Upper lobe of left lung (tissue), 6 donors: ENCODE results near the gene RASD1. TPM values are rescaled to one million over a fixed set of nuclear protein-coding genes. Genes with fewer than 3 reads are reported as not detected.
"Not testable (repeated sequence)": the region's sequence is repeated elsewhere in the genome, so short reads cannot be mapped to it uniquely, and the experiment has no call there.

Experiments
- ATAC-seq, 2 donors: fragments of 200-7000 bp; cut with Tn5 transposase; one replicate each; pipeline ENCODE4 v1.9.1; 2022; ENCODE audit warnings: mild to moderate bottlenecking in 2 of 2, moderate library complexity in 2 of 2; ENCODE audit not compliant: low FRiP score in 2 of 2
- DNase-seq, 2 donors: peaks; one replicate each; pipeline ENCODE4 v3.0.0-alpha.2; 2019 to 2020
- H3K27ac ChIP-seq, 4 donors: fragments of 200-600 bp; sonication (generic); one replicate each; pipeline ENCODE4 v1.5.1; 2016 to 2019
- H3K27me3 ChIP-seq, 4 donors: fragments of 200-600 bp; sonication (generic); one replicate each; pipeline ENCODE4 v1.5.1; 2017 to 2019
- H3K36me3 ChIP-seq, 4 donors: fragments of 200-600 bp; sonication (generic); one replicate each; pipeline ENCODE4 v1.5.1; 2016 to 2019
- H3K4me1 ChIP-seq, 4 donors: fragments of 200-600 bp; sonication (generic); one replicate each; pipeline ENCODE4 v1.5.1; 2018 to 2019
- H3K4me3 ChIP-seq, 4 donors: fragments of 200-600 bp; sonication (generic); one replicate each; pipeline ENCODE4 v1.5.1; 2017 to 2019; ENCODE audit warnings: mild to moderate bottlenecking in 2 of 4, moderate library complexity in 1 of 4
- H3K9me3 ChIP-seq, 4 donors: fragments of 200-600 bp; sonication (generic); one replicate each; pipeline ENCODE4 v1.5.1; 2018 to 2019
- CTCF ChIP-seq, 6 experiments: fragments of 450-650 bp in 4 of 6; fragments of 200-600 bp in 2 of 6; sonication (generic) in 2 of 6; IDR thresholded peaks; one replicate each; pipeline ENCODE4 v1.5.1; 2016 to 2019; ENCODE audit warnings: antibody characterized with exemption in 6 of 6
- EP300 ChIP-seq, 4 donors: sonication (generic); formaldehyde crosslinking; IDR thresholded peaks; one replicate each; pipeline ENCODE4 v1.5.1; 2017; ENCODE audit warnings: antibody characterized with exemption in 4 of 4, control low read depth in 2 of 4
- POLR2A ChIP-seq, 4 donors: fragments of 450-650 bp; IDR thresholded peaks; one replicate each; pipeline ENCODE4 v1.5.1; 2016 to 2017; ENCODE audit warnings: antibody characterized with exemption in 4 of 4, mild to moderate bottlenecking in 2 of 4
- POLR2AphosphoS5 ChIP-seq, 2 donors: sonication (generic); formaldehyde crosslinking; IDR thresholded peaks; one replicate each; pipeline ENCODE4 v1.5.1; 2017; ENCODE audit warnings: antibody characterized with exemption in 2 of 2
- WGBS, 2 donors: methylation state at CpG; one replicate each; pipeline ENCODE4 v1.1.5; 2017 to 2018; 5-methylcytosine and 5-hydroxymethylcytosine counted together
- total RNA-seq, 6 donors: library from RNA; depleted of rRNA in 4 of 6; stranded (reverse); fragments of >200 nt in 4 of 6; gene quantifications; one replicate each; pipeline versions ENCODE4 v1.1.0 to v1.2.1, GENCODE V29; 2016 to 2021
- donor health status: DM: no; HTN: no; CAD: no; lungs with moderate emphysema.
- donor health status: DM: no; HTN: yes; CAD: no; lungs with severe emphysema.

Gene RASD1
- total RNA-seq, 6 donors from 2014 or later = 28.5 to 68.1 (median 36.5) TPM

- Histone ChIP-seq H3K27ac (no peak overlapping the region), H3K4me3 (no peak overlapping the region), H3K27me3 (no peaks in the 10 kb centered on the region), H3K36me3 (no peaks in the 10 kb centered on the region), H3K9me3 (no peaks in the 10 kb centered on the region), H3K4me1 (no peaks in the 10 kb centered on the region)
- DNase-seq (no peak), ATAC-seq (no peak)
- 93 to 97% methylated on average over 4 of the region's 4 CpGs for WGBS, 2 donors
- TF ChIP-seq POLR2AphosphoS5 (IDR thresholded peaks at IDR 0.05) (no peak), CTCF (IDR thresholded peaks at IDR 0.05) (no peak), POLR2A (IDR thresholded peaks at IDR 0.05) (no peak), EP300 (IDR thresholded peaks at IDR 0.05) (no peak)
Measured at GRCh38 chr17:17469358-17469757, 26.8 kb downstream of the RASD1 start.

- ATAC-seq (no peak), DNase-seq (no peak)
- 84 to 87% methylated on average over 5 of the region's 5 CpGs for WGBS, 2 donors
- Histone ChIP-seq H3K27ac (no peak overlapping the region), H3K27me3 (no peaks in the 10 kb centered on the region), H3K36me3 (no peaks in the 10 kb centered on the region), H3K9me3 (no peaks in the 10 kb centered on the region), H3K4me3 (no peak overlapping the region), H3K4me1 (no peaks in the 10 kb centered on the region)
- TF ChIP-seq CTCF (IDR thresholded peaks at IDR 0.05) (no peak), POLR2AphosphoS5 (IDR thresholded peaks at IDR 0.05) (no peak), POLR2A (IDR thresholded peaks at IDR 0.05) (no peak), EP300 (IDR thresholded peaks at IDR 0.05) (no peak)
Measured at GRCh38 chr17:17468217-17469010, 27.8 kb downstream of the RASD1 start.

- 63 to 66% methylated on average over 4 to 5 of the region's 5 CpGs for WGBS, 2 donors
- Histone ChIP-seq H3K9me3 (no peaks in the 10 kb centered on the region), H3K27ac (no peak overlapping the region), H3K36me3 (no peaks in the 10 kb centered on the region), H3K4me1 (no peaks in the 10 kb centered on the region), H3K27me3 (no peaks in the 10 kb centered on the region), H3K4me3 (no peak overlapping the region)
- TF ChIP-seq POLR2AphosphoS5 (IDR thresholded peaks at IDR 0.05) (no peak), POLR2A (IDR thresholded peaks at IDR 0.05) (no peak), CTCF (IDR thresholded peaks at IDR 0.05) (no peak), EP300 (IDR thresholded peaks at IDR 0.05) (no peak)
- no peak for DNase-seq
- no peak for ATAC-seq
Measured at GRCh38 chr17:17467720-17468119, 28.5 kb downstream of the RASD1 start.

- Histone ChIP-seq H3K4me1 (no peaks in the 10 kb centered on the region), H3K27me3 (no peaks in the 10 kb centered on the region), H3K4me3 (no peak overlapping the region), H3K27ac (no peak overlapping the region), H3K9me3 (no peaks in the 10 kb centered on the region), H3K36me3 (no peaks in the 10 kb centered on the region)
- no peak for ATAC-seq
- no peak for DNase-seq
- no peak for TF ChIP-seq CTCF (IDR thresholded peaks at IDR 0.05)
- no peak for TF ChIP-seq EP300 (IDR thresholded peaks at IDR 0.05)
- TF ChIP-seq POLR2A (IDR thresholded peaks at IDR 0.05) = no peak
- TF ChIP-seq POLR2AphosphoS5 (IDR thresholded peaks at IDR 0.05) = no peak
- WGBS, 2 donors = 66 to 68% methylated on average over 5 of the region's 5 CpGs
Measured at GRCh38 chr17:17467016-17467415, 29.2 kb downstream of the RASD1 start.

GRCh38 chr17:17466511-17466910 is 29.7 kb downstream of the RASD1 start:
- 59 to 69% methylated on average over 5 of the region's 5 CpGs for WGBS, 2 donors
- no peak for DNase-seq
- Histone ChIP-seq H3K27me3 (no peaks in the 10 kb centered on the region), H3K4me1 (no peaks in the 10 kb centered on the region), H3K4me3 (no peak overlapping the region), H3K36me3 (no peaks in the 10 kb centered on the region), H3K27ac (no peak overlapping the region), H3K9me3 (no peaks in the 10 kb centered on the region)
- no peak for ATAC-seq
- TF ChIP-seq EP300 (IDR thresholded peaks at IDR 0.05) (no peak), POLR2A (IDR thresholded peaks at IDR 0.05) (no peak), CTCF (IDR thresholded peaks at IDR 0.05) (no peak), POLR2AphosphoS5 (IDR thresholded peaks at IDR 0.05) (no peak)

- H3K4me1 ChIP-seq, H3K27me3 ChIP-seq, H3K27ac ChIP-seq, H3K4me3 ChIP-seq, ATAC-seq, H3K9me3 ChIP-seq, DNase-seq, H3K36me3 ChIP-seq: not testable (repeated sequence)
- 56 to 71% methylated on average over 1 of the region's 1 CpG for WGBS, 2 donors
Measured at GRCh38 chr17:17465878-17466277, 30.3 kb downstream of the RASD1 start.
